Parathyroid adenoma (tissue), 2 donors: ENCODE data around the gene ASTN1.

Experiments used
- H2AFZ ChIP-seq: fragments of 300-600 bp; sonication (generic); one replicate; pipeline ENCODE4 v1.7.0; 2017; ENCODE audit warnings: antibody characterized with exemption, mild to moderate bottlenecking
- H3K27ac ChIP-seq: fragments of 300-600 bp; sonication (generic); one replicate; pipeline ENCODE4 v1.7.0; 2017
- H3K27me3 ChIP-seq: fragments of 300-600 bp; sonication (generic); one replicate; pipeline ENCODE4 v1.7.0; 2017; ENCODE audit warnings: low read length; ENCODE audit not compliant: control insufficient read depth, insufficient read depth
- H3K36me3 ChIP-seq: fragments of 300-600 bp; sonication (generic); one replicate; pipeline ENCODE4 v1.7.0; 2017; ENCODE audit warnings: low read length; ENCODE audit not compliant: control insufficient read depth, insufficient read depth
- H3K4me1 ChIP-seq: fragments of 300-600 bp; sonication (generic); one replicate; pipeline ENCODE4 v1.7.0; 2017; ENCODE audit warnings: control low read depth
- H3K4me2 ChIP-seq: fragments of 300-600 bp; sonication (generic); one replicate; pipeline ENCODE4 v1.7.0; 2017; ENCODE audit warnings: low read length
- H3K4me3 ChIP-seq: fragments of 300-600 bp; sonication (generic); one replicate; pipeline ENCODE4 v1.7.0; 2017; ENCODE audit warnings: low read depth, low read length
- H3K79me2 ChIP-seq: fragments of 300-600 bp; sonication (generic); one replicate; pipeline ENCODE4 v1.7.0; 2017; ENCODE audit warnings: control low read depth
- H3K9ac ChIP-seq: fragments of 300-600 bp; sonication (generic); one replicate; pipeline ENCODE4 v1.7.0; 2017; ENCODE audit warnings: mild to moderate bottlenecking
- H3K9me3 ChIP-seq: fragments of 300-600 bp; sonication (generic); one replicate; pipeline ENCODE4 v1.7.0; 2017; ENCODE audit warnings: low read length; ENCODE audit not compliant: control insufficient read depth
- CTCF ChIP-seq: fragments of 300-600 bp; sonication (generic); IDR thresholded peaks from one replicate; pipeline ENCODE4 v1.7.0; 2017; ENCODE audit warnings: antibody characterized with exemption, mild to moderate bottlenecking
- donor health status: primary hyperparathyroidism.

The ASTN1 gene

GRCh38 chr1:177170756-177171535, 6.4 kb upstream of the ASTN1 start, which contains the start of gene BRINP2:
BRINP2 (plus strand) TSS chr1:177170958; CDS start chr1:177229877, 58,919 bp downstream.
- H3K36me3 ChIP-seq, result no peaks in the 10 kb centered on the region
- no peaks in the 10 kb centered on the region for H3K9me3 ChIP-seq
- no peaks in the 10 kb centered on the region for H3K79me2 ChIP-seq
- peak within 1 kb of the TSS; percentile 35 for H3K4me3 ChIP-seq
- peak within 1 kb of the TSS; percentile 50 for H2AFZ ChIP-seq
- H3K27ac ChIP-seq, result no peak within 1 kb of the TSS
- H3K9ac ChIP-seq, result no peak within 1 kb of the TSS
- H3K4me1 ChIP-seq, result no peaks in the 10 kb centered on the region
- H3K4me2 ChIP-seq, result peak within 1 kb of the TSS; percentile 68
- TF ChIP-seq CTCF, result no peak
- H3K27me3 ChIP-seq, result no peaks in the 10 kb centered on the region

- Histone ChIP-seq H3K9ac (no peak overlapping the region), H2AFZ (no peak overlapping the region), H3K27ac (no peak overlapping the region), H3K4me3 (no peak overlapping the region), H3K27me3 (no peaks in the 10 kb centered on the region), H3K4me2 (no peak overlapping the region), H3K4me1 (no peaks in the 10 kb centered on the region), H3K36me3 (no peaks in the 10 kb centered on the region), H3K79me2 (no peaks in the 10 kb centered on the region), H3K9me3 (no peaks in the 10 kb centered on the region)
- TF ChIP-seq CTCF, result no peak
Measured at GRCh38 chr1:177165069-177165439, 542 bp upstream of the ASTN1 start.

- no peak overlapping the region for H2AFZ ChIP-seq
- TF ChIP-seq CTCF, result no peak
- no peaks in the 10 kb centered on the region for H3K36me3 ChIP-seq
- H3K9ac ChIP-seq, result no peak overlapping the region
- no peaks in the 10 kb centered on the region for H3K79me2 ChIP-seq
- H3K4me3 ChIP-seq, result no peak overlapping the region
- no peak overlapping the region for H3K27ac ChIP-seq
- peak overlapping the region; percentile 55 for H3K4me2 ChIP-seq
- H3K27me3 ChIP-seq, result no peaks in the 10 kb centered on the region
- H3K4me1 ChIP-seq, result no peaks in the 10 kb centered on the region
- no peaks in the 10 kb centered on the region for H3K9me3 ChIP-seq
Measured at GRCh38 chr1:177163844-177164379, 600 bp downstream of the ASTN1 start.

GRCh38 chr1:177162243-177162642, 2.3 kb downstream of the ASTN1 start:
- no peaks in the 10 kb centered on the region for H3K27me3 ChIP-seq
- no peaks in the 10 kb centered on the region for H3K36me3 ChIP-seq
- no peak overlapping the region for H2AFZ ChIP-seq

More at GRCh38 chr1:177162243-177162642, 2.3 kb downstream of the ASTN1 start:
- Histone ChIP-seq H3K9me3 (no peaks in the 10 kb centered on the region), H3K4me2 (no peak overlapping the region), H3K9ac (no peak overlapping the region), H3K27ac (no peak overlapping the region), H3K79me2 (no peaks in the 10 kb centered on the region), H3K4me3 (no peak overlapping the region), H3K4me1 (no peaks in the 10 kb centered on the region)
- TF ChIP-seq CTCF, result no peak
